Left lung (tissue), 10 donors: ENCODE measurements around the gene CWH43. TPM values are rescaled to one million over a fixed set of nuclear protein-coding genes. Genes with fewer than 3 reads are reported as not detected.

Source experiments
- ATAC-seq: fragments of 200-7000 bp; cut with Tn5 transposase; one replicate; pipeline ENCODE4 v1.9.1; 2020; ENCODE audit warnings: moderate library complexity
- DNase-seq, 4 donors: peaks; one replicate each; pipeline ENCODE4 v3.0.0-alpha.2; 2013 to 2020
- H3K27ac ChIP-seq, 2 donors: fragments of 200-600 bp; sonication (generic) in 1 of 2; one replicate each; pipeline versions ENCODE4 v1.5.0 to v1.8.0; 2020 to 2021
- H3K27me3 ChIP-seq, 2 donors: fragments of 200-600 bp; sonication (generic) in 1 of 2; one replicate each; pipeline versions ENCODE4 v1.5.0 to v1.8.0; 2020 to 2021
- H3K36me3 ChIP-seq, 2 donors: fragments of 200-600 bp; sonication (generic) in 1 of 2; one replicate each; pipeline versions ENCODE4 v1.5.0 to v1.8.0; 2020 to 2021
- H3K4me1 ChIP-seq, 2 donors: fragments of 200-600 bp; one replicate each; pipeline ENCODE4 v1.8.0; 2021
- H3K4me3 ChIP-seq, 2 donors: fragments of 200-600 bp; sonication (generic) in 1 of 2; one replicate each; pipeline versions ENCODE4 v1.5.0 to v1.8.0; 2020 to 2021; ENCODE audit warnings: mild to moderate bottlenecking in 1 of 2
- H3K9me3 ChIP-seq, 2 donors: fragments of 200-600 bp; sonication (generic) in 1 of 2; one replicate each; pipeline versions ENCODE4 v1.5.0 to v1.8.0; 2020 to 2021
- intact Hi-C, 2 donors: fragments of 100-400 bp; cut with DNase I; formaldehyde crosslinking; loops; one replicate each; pipeline versions ENCODE4 v1.11.2 to v1.14.2; 2022
- polyA plus RNA-seq, 6 donors: library from polyadenylated mRNA; unstranded; fragments of 120-200 nt; gene quantifications; one replicate each; pipeline ENCODE4 v1.2.1, GENCODE V29; 2013; ENCODE audit not compliant: insufficient read length in 6 of 6
- total RNA-seq, 2 donors: library from RNA; stranded (reverse); fragmentation: NEBNext Ultra II Directional; extraction: Animal tissue kit (Norgen Biotek cat#: 25700); gene quantifications; one replicate each; pipeline ENCODE4 v1.2.1, GENCODE V29; 2021
- TF ChIP-seq, protein P1 (sequence below), 2 donors: fragments of 200-600 bp; sonication (generic) in 1 of 2; IDR thresholded peaks; one replicate each; pipeline versions ENCODE4 v1.5.0 to v1.8.0; 2021; ENCODE audit warnings: antibody characterized with exemption in 2 of 2
- donor health status: DM: no; HTN: yes; CAD: no.
- donor health status: DM: no; HTN: no; CAD: no.

CWH43 gene
- total and polyA plus RNA-seq, 8 donors = 0.13 to 0.29 (median 0.25) TPM; not detected in 4

DNA sequence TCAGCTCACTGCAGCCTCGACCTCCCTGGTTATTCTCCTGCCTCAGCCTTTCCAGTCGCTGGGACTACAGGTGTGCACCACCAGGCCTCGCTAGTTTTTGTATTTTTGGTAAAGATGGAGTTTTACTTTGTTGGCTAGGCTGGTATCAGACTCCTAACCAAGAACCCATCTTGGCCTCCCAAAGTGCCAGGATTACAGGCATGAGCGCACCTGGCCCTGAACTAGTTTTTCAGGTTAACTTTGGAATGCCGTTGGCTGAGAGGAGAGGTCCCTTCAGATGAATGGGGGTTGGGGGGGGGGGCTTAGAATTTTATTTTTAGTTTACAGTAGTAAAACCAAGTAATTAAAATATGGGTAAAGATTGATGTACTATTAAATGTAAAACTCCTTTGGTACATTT lies 23.4 kb upstream of the CWH43 start:
- TF ChIP-seq, protein P1, sequence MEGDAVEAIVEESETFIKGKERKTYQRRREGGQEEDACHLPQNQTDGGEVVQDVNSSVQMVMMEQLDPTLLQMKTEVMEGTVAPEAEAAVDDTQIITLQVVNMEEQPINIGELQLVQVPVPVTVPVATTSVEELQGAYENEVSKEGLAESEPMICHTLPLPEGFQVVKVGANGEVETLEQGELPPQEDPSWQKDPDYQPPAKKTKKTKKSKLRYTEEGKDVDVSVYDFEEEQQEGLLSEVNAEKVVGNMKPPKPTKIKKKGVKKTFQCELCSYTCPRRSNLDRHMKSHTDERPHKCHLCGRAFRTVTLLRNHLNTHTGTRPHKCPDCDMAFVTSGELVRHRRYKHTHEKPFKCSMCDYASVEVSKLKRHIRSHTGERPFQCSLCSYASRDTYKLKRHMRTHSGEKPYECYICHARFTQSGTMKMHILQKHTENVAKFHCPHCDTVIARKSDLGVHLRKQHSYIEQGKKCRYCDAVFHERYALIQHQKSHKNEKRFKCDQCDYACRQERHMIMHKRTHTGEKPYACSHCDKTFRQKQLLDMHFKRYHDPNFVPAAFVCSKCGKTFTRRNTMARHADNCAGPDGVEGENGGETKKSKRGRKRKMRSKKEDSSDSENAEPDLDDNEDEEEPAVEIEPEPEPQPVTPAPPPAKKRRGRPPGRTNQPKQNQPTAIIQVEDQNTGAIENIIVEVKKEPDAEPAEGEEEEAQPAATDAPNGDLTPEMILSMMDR (IDR thresholded peaks at IDR 0.05) = no peak
- no peak overlapping the region for H3K27ac ChIP-seq
- intact Hi-C loops = loop anchor here in 1 of 2 donors (10.0 kb wide), 1 partner anchor 388 kb away; no protein-coding TSS in a partner anchor
- H3K9me3 ChIP-seq = no peaks in the 10 kb centered on the region
- ATAC-seq = no peak
- H3K27me3 ChIP-seq = no peaks in the 10 kb centered on the region
- no peaks in the 10 kb centered on the region for H3K4me1 ChIP-seq
- peak in 1 of 4 donors; percentile 13 for DNase-seq
- no peak overlapping the region for H3K4me3 ChIP-seq
- no peaks in the 10 kb centered on the region for H3K36me3 ChIP-seq

DNA sequence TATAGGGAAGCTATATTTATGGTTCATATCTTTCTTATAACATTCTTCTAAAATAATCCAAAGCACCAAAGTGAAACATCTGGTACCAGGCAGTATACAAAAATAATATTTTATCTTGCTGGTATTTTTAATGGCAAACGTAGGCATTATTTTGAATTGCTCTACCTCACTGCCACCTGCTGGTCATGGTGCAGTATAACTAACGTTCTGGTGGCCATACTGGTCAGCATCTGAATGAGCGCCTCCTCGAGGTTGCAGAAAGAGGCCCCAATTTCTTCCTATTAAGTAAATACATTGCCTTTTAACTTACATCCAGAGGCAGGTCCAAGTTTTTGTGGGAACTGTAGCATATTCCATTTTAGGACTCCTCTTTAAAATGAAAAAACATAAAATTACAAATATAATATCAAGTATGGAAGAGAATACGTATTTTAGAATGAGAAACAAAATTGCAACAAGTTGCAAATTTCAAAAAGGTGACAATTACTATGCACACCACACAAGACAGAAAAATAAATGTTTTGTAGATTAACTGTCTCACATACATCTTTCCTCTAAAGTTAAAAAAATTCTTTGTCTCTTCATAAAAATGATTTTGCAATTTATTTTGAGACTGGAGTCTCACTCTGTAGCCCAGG lies 22.9 kb upstream of the CWH43 start:
- intact Hi-C loops = loop anchor here in 1 of 2 donors (10.0 kb wide), 1 partner anchor 388 kb away; no protein-coding TSS in a partner anchor

DNA sequence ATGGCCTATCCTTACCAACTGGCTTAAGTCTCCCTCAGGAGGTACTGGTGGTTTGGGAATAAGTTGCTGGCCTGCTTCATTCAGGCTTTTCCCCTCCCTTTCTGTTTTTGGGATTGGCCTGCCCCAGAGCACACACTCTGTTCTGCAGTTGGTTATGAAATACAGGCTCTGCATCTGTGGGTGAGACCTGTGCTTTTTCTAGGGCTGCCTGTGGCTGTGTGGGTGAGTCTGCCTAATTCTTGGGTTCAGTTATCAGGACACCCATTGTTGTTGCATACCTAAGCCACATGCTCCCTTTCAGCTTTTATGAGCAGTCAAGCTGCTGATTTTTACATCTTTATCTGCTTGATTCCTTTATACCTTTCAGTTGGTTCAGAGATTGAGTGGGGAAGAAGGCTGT lies 19.0 kb upstream of the CWH43 start:
- no peak overlapping the region for H3K4me3 ChIP-seq
- TF ChIP-seq, protein P1 (IDR thresholded peaks at IDR 0.05) = no peak
- DNase-seq (no peak), ATAC-seq (no peak)
- H3K36me3 ChIP-seq = no peaks in the 10 kb centered on the region
- intact Hi-C loops = loop anchor here in 1 of 2 donors (10.0 kb wide), 1 partner anchor 392 kb away; no protein-coding TSS in a partner anchor
- H3K9me3 ChIP-seq = no peaks in the 10 kb centered on the region
- H3K27ac ChIP-seq = no peak overlapping the region
- no peaks in the 10 kb centered on the region for H3K27me3 ChIP-seq
- H3K4me1 ChIP-seq = no peaks in the 10 kb centered on the region

More for the DNA sequence above, 22.9 kb upstream of the CWH43 start:
- TF ChIP-seq, protein P1 (IDR thresholded peaks at IDR 0.05) = peak; percentile 89 to 97
- DNase-seq = peak in 3 of 4 donors; percentile 59 to 85 (median 68)
- Histone ChIP-seq H3K27me3 (no peaks in the 10 kb centered on the region), H3K4me3 (no peak overlapping the region), H3K4me1 (no peaks in the 10 kb centered on the region), H3K9me3 (no peaks in the 10 kb centered on the region), H3K36me3 (no peaks in the 10 kb centered on the region), H3K27ac (no peak overlapping the region)
- peak; percentile 99 for ATAC-seq

DNA sequence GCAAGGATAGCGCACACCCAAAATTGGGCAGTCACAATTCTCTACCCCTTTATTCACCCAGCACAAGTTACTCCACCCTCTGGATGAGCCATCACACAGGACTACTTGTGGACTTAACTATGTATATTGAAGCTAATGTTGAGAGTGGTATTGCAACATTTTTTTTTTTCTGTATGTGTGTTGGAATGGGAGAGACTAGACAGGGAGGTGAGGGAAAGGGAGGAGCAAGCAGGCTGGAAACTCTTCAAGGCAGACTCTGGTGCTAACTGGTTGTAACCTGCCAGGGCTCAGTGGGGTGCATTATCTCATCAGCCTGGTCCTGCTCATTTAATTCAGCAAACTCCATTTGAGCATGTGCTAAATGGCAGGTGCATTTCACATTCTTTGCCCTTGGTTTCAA lies 18.4 kb upstream of the CWH43 start:
- TF ChIP-seq, protein P1 (IDR thresholded peaks at IDR 0.05) = no peak
- Histone ChIP-seq H3K27me3 (no peaks in the 10 kb centered on the region), H3K36me3 (no peaks in the 10 kb centered on the region), H3K27ac (no peak overlapping the region), H3K4me1 (no peaks in the 10 kb centered on the region), H3K9me3 (no peaks in the 10 kb centered on the region), H3K4me3 (no peak overlapping the region)
- intact Hi-C loops = loop anchor here in 1 of 2 donors (10.0 kb wide), 1 partner anchor 393 kb away; no protein-coding TSS in a partner anchor
- no peak for DNase-seq
- peak; percentile 20 for ATAC-seq

DNA sequence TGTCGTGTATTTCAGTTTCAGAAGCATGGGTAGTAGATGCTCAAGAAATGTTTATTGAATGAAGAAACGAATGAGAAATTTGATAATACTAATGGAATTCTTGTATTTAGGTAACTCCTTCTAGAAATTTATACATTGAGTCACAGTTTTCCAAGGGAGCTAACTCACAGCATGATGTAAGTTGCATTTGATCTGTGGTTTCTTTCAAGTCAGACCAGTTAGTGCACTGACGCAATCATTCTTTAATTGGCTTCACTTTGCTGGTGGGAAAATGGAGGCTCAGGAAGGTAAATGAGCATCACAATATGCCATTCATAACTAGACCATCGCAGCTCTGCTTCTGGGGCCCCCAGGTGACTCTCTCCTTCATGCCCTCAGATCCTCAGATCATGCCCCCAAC lies 17.3 kb upstream of the CWH43 start:
- TF ChIP-seq, protein P1 (IDR thresholded peaks at IDR 0.05) = no peak
- Histone ChIP-seq H3K9me3 (no peaks in the 10 kb centered on the region), H3K4me1 (no peaks in the 10 kb centered on the region), H3K27ac (no peak overlapping the region), H3K4me3 (no peak overlapping the region), H3K36me3 (no peaks in the 10 kb centered on the region), H3K27me3 (no peaks in the 10 kb centered on the region)
- DNase-seq (no peak), ATAC-seq (no peak)
- intact Hi-C loops = loop anchor here in 1 of 2 donors (10.0 kb wide), 1 partner anchor 394 kb away; no protein-coding TSS in a partner anchor
